GM23338 (cell line): ENCODE data around the gene SLC15A1. TPM values are rescaled to one million over a fixed set of nuclear protein-coding genes. Genes with fewer than 3 reads are reported as not detected.

Source experiments
- ATAC-seq: fragments of 200-7000 bp; cut with Tn5 transposase; 3 replicates; pipeline ENCODE4 v1.9.1; 2020
- DNase-seq: peaks from one replicate; pipeline ENCODE4 v3.0.0-alpha.2; 2015; ENCODE audit warnings: low spot score
- H2AFZ ChIP-seq: fragments of 200-600 bp; sonication (generic); 2 replicates; pipeline ENCODE4 v1.8.0; 2016; ENCODE audit warnings: antibody characterized with exemption, mild to moderate bottlenecking, moderate library complexity
- H3F3A ChIP-seq: fragments of 200-600 bp; sonication (generic); replicated peaks from 2 replicates; pipeline ENCODE4 v1.8.0; 2017; ENCODE audit warnings: antibody characterized with exemption, mixed run types, low read depth
- H3K27ac ChIP-seq: fragments of 200-600 bp; sonication (generic); 2 replicates; pipeline ENCODE4 v1.6.1; 2016; ENCODE audit warnings: low read depth
- H3K27me3 ChIP-seq: fragments of 200-600 bp; sonication (generic); 2 replicates; pipeline ENCODE4 v1.8.0; 2016; ENCODE audit warnings: mild to moderate bottlenecking, mixed run types, moderate library complexity; ENCODE audit not compliant: insufficient read depth
- H3K36me3 ChIP-seq: fragments of 200-600 bp; sonication (generic); 2 replicates; pipeline ENCODE4 v1.8.0; 2016; ENCODE audit warnings: mild to moderate bottlenecking; ENCODE audit not compliant: insufficient read depth
- H3K4me1 ChIP-seq: fragments of 200-600 bp; sonication (generic); 2 replicates; pipeline ENCODE4 v1.8.0; 2016; ENCODE audit warnings: mild to moderate bottlenecking, moderate library complexity; ENCODE audit not compliant: insufficient read depth
- H3K4me2 ChIP-seq: fragments of 200-600 bp; sonication (generic); 2 replicates; pipeline ENCODE4 v1.7.1; 2017; ENCODE audit warnings: mixed run types
- H3K4me3 ChIP-seq: fragments of 200-600 bp; sonication (generic); 2 replicates; pipeline ENCODE4 v1.6.1; 2016; ENCODE audit warnings: mixed run types
- H3K79me2 ChIP-seq: fragments of 200-600 bp; sonication (generic); replicated peaks from 2 replicates; pipeline ENCODE4 v1.8.0; 2017; ENCODE audit warnings: mild to moderate bottlenecking; ENCODE audit not compliant: insufficient read depth
- H3K9me2 ChIP-seq: fragments of 200-600 bp; sonication (generic); 2 replicates; pipeline ENCODE4 v1.8.0; 2017; ENCODE audit not compliant: insufficient read depth
- H4K20me1 ChIP-seq: fragments of 200-600 bp; sonication (generic); replicated peaks from 2 replicates; pipeline ENCODE4 v1.8.0; 2017; ENCODE audit warnings: mild to moderate bottlenecking; ENCODE audit not compliant: insufficient read depth
- H3K27ac Mint-ChIP-seq: 2 replicates; pipeline ENCODE4 v1.8.0; 2020; ENCODE audit warnings: inconsistent platforms, mild to moderate bottlenecking, moderate library complexity, mixed read lengths
- H3K27me3 Mint-ChIP-seq: 3 replicates; pipeline ENCODE4 v1.8.0; 2022; ENCODE audit warnings: low read depth, mild to moderate bottlenecking, moderate library complexity, mixed read lengths, inconsistent platforms; ENCODE audit not compliant: insufficient read depth, poor library complexity
- H3K36me3 Mint-ChIP-seq: 3 replicates; pipeline ENCODE4 v1.8.0; 2021; ENCODE audit warnings: low read depth, mild to moderate bottlenecking, inconsistent platforms, moderate library complexity, mixed read lengths
- H3K4me1 Mint-ChIP-seq: 3 replicates; pipeline ENCODE4 v1.8.0; 2020; ENCODE audit warnings: mild to moderate bottlenecking, inconsistent platforms, mixed read lengths
- H3K4me3 Mint-ChIP-seq: 3 replicates; pipeline ENCODE4 v1.8.0; 2021; ENCODE audit warnings: moderate library complexity, mild to moderate bottlenecking, inconsistent platforms, mixed read lengths
- H3K9me3 Mint-ChIP-seq: 3 replicates; pipeline ENCODE4 v1.8.0; 2020; ENCODE audit warnings: moderate library complexity, mild to moderate bottlenecking, inconsistent platforms, mixed read lengths
- CREB1 ChIP-seq: fragments of 250-450 bp; sonication (Bioruptor Pico); IDR thresholded peaks from 2 replicates; pipeline ENCODE4 v1.5.0; 2020; ENCODE audit warnings: low read depth, mild to moderate bottlenecking, moderate library complexity
- EZH2 ChIP-seq: fragments of 200-600 bp; sonication (generic); IDR thresholded peaks from one replicate; pipeline ENCODE4 v1.8.0; 2017; ENCODE audit warnings: antibody characterized with exemption, mild to moderate bottlenecking, low read depth; ENCODE audit not compliant: unreplicated experiment
- EZH2phosphoT487 ChIP-seq: fragments of 200-600 bp; sonication (generic); IDR thresholded peaks from one replicate; pipeline ENCODE4 v1.8.1; 2018; ENCODE audit warnings: antibody characterized with exemption; ENCODE audit not compliant: unreplicated experiment
- STAT1 ChIP-seq: IDR thresholded peaks from one replicate; pipeline ENCODE4 v1.6.1; 2016; ENCODE audit warnings: antibody characterized with exemption; ENCODE audit not compliant: unreplicated experiment
- ZNF114 ChIP-seq: fragments of 250-450 bp; sonication (Bioruptor Pico); IDR thresholded peaks from 2 replicates; pipeline ENCODE4 v1.5.0; 2020; ENCODE audit warnings: mild to moderate bottlenecking, moderate library complexity
- polyA plus RNA-seq: library from polyadenylated mRNA; unstranded; fragments of >200 nt; fragmentation: Nextera tagmentation; extraction: Ambion mirVana; gene quantifications from 2 replicates; pipeline ENCODE4 v1.2.1, GENCODE V29; 2016
- total RNA-seq: library from RNA; depleted of rRNA; stranded (reverse); fragments of >200 nt; shearing (Covaris generic); gene quantifications from 2 replicates; pipeline ENCODE4 v1.2.3, GENCODE V29; 2014
- TF ChIP-seq, protein P1 (sequence below), 2 experiments: fragments of 200-600 bp in 1 of 2; sonication (generic) in 1 of 2; conservative IDR thresholded peaks; 2 replicates each; pipeline versions ENCODE4 v1.5.1 to v1.6.1; 2016 to 2017; ENCODE audit warnings: antibody characterized with exemption in 2 of 2, low read depth in 2 of 2, mild to moderate bottlenecking in 2 of 2, moderate library complexity in 1 of 2
- TF ChIP-seq, protein P2 (sequence below): IDR thresholded peaks from one replicate; pipeline ENCODE4 v1.6.1; 2018; ENCODE audit warnings: antibody characterized with exemption; ENCODE audit not compliant: unreplicated experiment

The SLC15A1 gene
- total and polyA plus RNA-seq, 2 experiments from 2014 or later, result 1.6 to 3.0 TPM

DNA sequence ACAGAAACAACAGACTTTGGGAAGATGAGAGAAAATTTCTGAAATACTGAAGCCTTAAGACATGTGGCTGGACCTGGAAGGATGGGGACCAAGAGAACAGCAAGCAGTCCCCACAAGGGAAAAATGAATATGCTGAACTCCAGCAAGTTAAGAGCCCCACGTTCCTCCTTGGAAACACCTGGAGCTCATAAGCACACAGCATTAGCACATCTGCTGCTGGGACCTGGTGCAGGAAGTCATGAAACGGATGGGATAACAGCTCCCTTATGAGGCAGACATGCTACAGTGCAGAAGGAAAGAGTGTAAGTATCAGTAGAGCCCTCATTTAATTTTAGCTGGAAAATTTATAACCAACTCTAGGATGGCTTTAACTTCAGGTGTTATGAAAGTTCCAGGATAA is 67.3 kb downstream of the SLC15A1 start:
- Histone ChIP-seq H3K27ac (no peak overlapping the region), H2AFZ (no peak overlapping the region), H3K79me2 (no peaks in the 10 kb centered on the region), H3K9me2 (no peaks in the 10 kb centered on the region), H3K36me3 (no peaks in the 10 kb centered on the region), H3K27me3 (no peaks in the 10 kb centered on the region), H3K4me2 (no peak overlapping the region), H4K20me1 (no peaks in the 10 kb centered on the region), H3K4me3 (no peak overlapping the region), H3K4me1 (peaks cover 17% of the 10 kb centered on the region), H3F3A (no peaks in the 10 kb centered on the region)
- TF ChIP-seq EZH2 (no peak), ZNF114 (no peak), STAT1 (no peak), EZH2phosphoT487 (no peak), CREB1 (CRISPR knock-in tag) (no peak)
- TF ChIP-seq, protein P1, sequence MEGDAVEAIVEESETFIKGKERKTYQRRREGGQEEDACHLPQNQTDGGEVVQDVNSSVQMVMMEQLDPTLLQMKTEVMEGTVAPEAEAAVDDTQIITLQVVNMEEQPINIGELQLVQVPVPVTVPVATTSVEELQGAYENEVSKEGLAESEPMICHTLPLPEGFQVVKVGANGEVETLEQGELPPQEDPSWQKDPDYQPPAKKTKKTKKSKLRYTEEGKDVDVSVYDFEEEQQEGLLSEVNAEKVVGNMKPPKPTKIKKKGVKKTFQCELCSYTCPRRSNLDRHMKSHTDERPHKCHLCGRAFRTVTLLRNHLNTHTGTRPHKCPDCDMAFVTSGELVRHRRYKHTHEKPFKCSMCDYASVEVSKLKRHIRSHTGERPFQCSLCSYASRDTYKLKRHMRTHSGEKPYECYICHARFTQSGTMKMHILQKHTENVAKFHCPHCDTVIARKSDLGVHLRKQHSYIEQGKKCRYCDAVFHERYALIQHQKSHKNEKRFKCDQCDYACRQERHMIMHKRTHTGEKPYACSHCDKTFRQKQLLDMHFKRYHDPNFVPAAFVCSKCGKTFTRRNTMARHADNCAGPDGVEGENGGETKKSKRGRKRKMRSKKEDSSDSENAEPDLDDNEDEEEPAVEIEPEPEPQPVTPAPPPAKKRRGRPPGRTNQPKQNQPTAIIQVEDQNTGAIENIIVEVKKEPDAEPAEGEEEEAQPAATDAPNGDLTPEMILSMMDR (conservative IDR thresholded peaks at IDR 0.05; ENCODE audit: low read depth in 2 of 2), result peak in 1 of 2 experiments; percentile 9; a peak in 1 of 4 replicates
- TF ChIP-seq, protein P2, sequence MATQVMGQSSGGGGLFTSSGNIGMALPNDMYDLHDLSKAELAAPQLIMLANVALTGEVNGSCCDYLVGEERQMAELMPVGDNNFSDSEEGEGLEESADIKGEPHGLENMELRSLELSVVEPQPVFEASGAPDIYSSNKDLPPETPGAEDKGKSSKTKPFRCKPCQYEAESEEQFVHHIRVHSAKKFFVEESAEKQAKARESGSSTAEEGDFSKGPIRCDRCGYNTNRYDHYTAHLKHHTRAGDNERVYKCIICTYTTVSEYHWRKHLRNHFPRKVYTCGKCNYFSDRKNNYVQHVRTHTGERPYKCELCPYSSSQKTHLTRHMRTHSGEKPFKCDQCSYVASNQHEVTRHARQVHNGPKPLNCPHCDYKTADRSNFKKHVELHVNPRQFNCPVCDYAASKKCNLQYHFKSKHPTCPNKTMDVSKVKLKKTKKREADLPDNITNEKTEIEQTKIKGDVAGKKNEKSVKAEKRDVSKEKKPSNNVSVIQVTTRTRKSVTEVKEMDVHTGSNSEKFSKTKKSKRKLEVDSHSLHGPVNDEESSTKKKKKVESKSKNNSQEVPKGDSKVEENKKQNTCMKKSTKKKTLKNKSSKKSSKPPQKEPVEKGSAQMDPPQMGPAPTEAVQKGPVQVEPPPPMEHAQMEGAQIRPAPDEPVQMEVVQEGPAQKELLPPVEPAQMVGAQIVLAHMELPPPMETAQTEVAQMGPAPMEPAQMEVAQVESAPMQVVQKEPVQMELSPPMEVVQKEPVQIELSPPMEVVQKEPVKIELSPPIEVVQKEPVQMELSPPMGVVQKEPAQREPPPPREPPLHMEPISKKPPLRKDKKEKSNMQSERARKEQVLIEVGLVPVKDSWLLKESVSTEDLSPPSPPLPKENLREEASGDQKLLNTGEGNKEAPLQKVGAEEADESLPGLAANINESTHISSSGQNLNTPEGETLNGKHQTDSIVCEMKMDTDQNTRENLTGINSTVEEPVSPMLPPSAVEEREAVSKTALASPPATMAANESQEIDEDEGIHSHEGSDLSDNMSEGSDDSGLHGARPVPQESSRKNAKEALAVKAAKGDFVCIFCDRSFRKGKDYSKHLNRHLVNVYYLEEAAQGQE, result no peak
- Mint-ChIP-seq H3K27ac (no peak overlapping the region), H3K36me3 (no peaks in the 10 kb centered on the region), H3K9me3 (no peaks in the 10 kb centered on the region; the same call in 2 of the 3 replicates), H3K4me3 (no peak overlapping the region), H3K27me3 (peaks cover 3% of the 10 kb centered on the region), H3K4me1 (peaks cover 33% of the 10 kb centered on the region)
- no peak for DNase-seq
- ATAC-seq, result no peak

DNA sequence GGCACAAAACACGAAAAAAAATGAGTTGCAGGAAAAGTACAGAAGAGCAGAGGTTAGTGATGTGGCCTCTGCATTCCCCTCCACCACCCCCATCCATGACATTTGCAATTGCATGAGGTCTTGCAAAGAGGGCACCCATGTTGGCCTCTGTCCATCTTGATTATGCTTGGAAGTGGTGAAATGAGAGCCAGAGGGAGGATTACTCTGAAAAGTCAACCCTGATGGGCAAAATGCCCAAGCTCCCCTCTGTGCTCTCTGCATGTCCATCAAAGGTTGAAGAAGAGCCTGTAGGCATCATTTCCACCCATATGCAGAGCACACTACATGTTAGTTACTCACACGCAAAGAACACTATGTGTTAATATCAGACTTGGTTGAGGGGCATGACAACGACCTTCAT is 71.4 kb downstream of the SLC15A1 start:
- H3F3A ChIP-seq, result no peaks in the 10 kb centered on the region
- DNase-seq (no peak), ATAC-seq (no peak)
- no peak overlapping the region for H3K4me3 ChIP-seq
- no peaks in the 10 kb centered on the region for H3K36me3 ChIP-seq
- H3K4me3 Mint-ChIP-seq, result no peak overlapping the region
- no peak overlapping the region for H2AFZ ChIP-seq
- no peaks in the 10 kb centered on the region for H3K4me1 ChIP-seq
- H3K27me3 ChIP-seq, result no peaks in the 10 kb centered on the region
- no peak overlapping the region for H3K27ac ChIP-seq
- H3K36me3 Mint-ChIP-seq, result no peaks in the 10 kb centered on the region
- no peaks in the 10 kb centered on the region for H4K20me1 ChIP-seq
- H3K4me2 ChIP-seq, result no peak overlapping the region
- H3K4me1 Mint-ChIP-seq, result peaks cover 22% of the 10 kb centered on the region
- no peaks in the 10 kb centered on the region for H3K79me2 ChIP-seq
- H3K9me2 ChIP-seq, result 0 out of 2 replicates have a peak, but pooled peaks cover 3% of the 10 kb centered on the region
- H3K27ac Mint-ChIP-seq, result no peak overlapping the region
- no peaks in the 10 kb centered on the region; the same call in 2 of the 3 replicates for H3K9me3 Mint-ChIP-seq
- H3K27me3 Mint-ChIP-seq, result no peaks in the 10 kb centered on the region
- no peak for TF ChIP-seq ZNF114
- TF ChIP-seq, protein P1 (conservative IDR thresholded peaks at IDR 0.05; ENCODE audit: low read depth in 2 of 2), result no peak
- TF ChIP-seq, protein P2, result no peak
